ENCODE data around the gene DYNLT2. TPM values are rescaled to one million over a fixed set of nuclear protein-coding genes. Genes with fewer than 3 reads are reported as not detected.

DYNLT2 gene
- total and polyA plus RNA-seq, 2 of the 13 experiments (the other 11 are each of a cell fraction or from before 2014, with no cell fraction given), result 2.1 to 4.3 TPM

- TF ChIP-seq RNF219 (CRISPR knock-in tag; IDR thresholded peaks at IDR 0.05), result peak; percentile 13; the same call in 1 of the 2 replicates
- peak; percentile 83; the same call in 1 of the 2 replicates for TF ChIP-seq MIER2 (CRISPR knock-in tag; IDR thresholded peaks at IDR 0.05)
- peak; percentile 99 for TF ChIP-seq SALL1 (CRISPR knock-in tag; IDR thresholded peaks at IDR 0.05)
- peak; percentile 90; the same call in 1 of the 2 replicates for TF ChIP-seq ELK4 (CRISPR knock-in tag; IDR thresholded peaks at IDR 0.05; ENCODE audit: borderline replicate concordance)
- TF ChIP-seq HOMEZ (CRISPR knock-in tag; IDR thresholded peaks at IDR 0.05; ENCODE audit: low read depth), result peak; percentile 79
- peak; percentile 99 for TF ChIP-seq POGZ (CRISPR knock-in tag; IDR thresholded peaks at IDR 0.05)
- peak; percentile 45; the same call in 1 of the 2 replicates for TF ChIP-seq JUN (CRISPR knock-in tag; IDR thresholded peaks at IDR 0.05)
- TF ChIP-seq CAMTA2 (CRISPR knock-in tag; IDR thresholded peaks at IDR 0.05; ENCODE audit: borderline replicate concordance), result peak; percentile 19
- peak; percentile 95; the same call in 1 of the 2 replicates for TF ChIP-seq ZNF224 (CRISPR knock-in tag; IDR thresholded peaks at IDR 0.05)
- TF ChIP-seq ZNF569 (CRISPR knock-in tag; IDR thresholded peaks at IDR 0.05; ENCODE audit: borderline replicate concordance), result peak; percentile 28
- TF ChIP-seq ZNF512 (CRISPR knock-in tag; IDR thresholded peaks at IDR 0.05), result peak; percentile 57; the same call in 1 of the 2 replicates
- peak; percentile 93 for TF ChIP-seq ZFP36L1 (CRISPR knock-in tag; IDR thresholded peaks at IDR 0.05)
- TF ChIP-seq DRAP1 (CRISPR knock-in tag; IDR thresholded peaks at IDR 0.05), result peak; percentile 93
These were observed at the start of gene DYNLT2, which contains the start of gene ERMARD (continued) for GRCh38 chr6:169751242-169752073.

All from HepG2 (cell line).